ENCODE measurements around the gene FIGN.

- TF ChIP-seq RAD21 (IDR thresholded peaks at IDR 0.05; ENCODE audit: low read depth) = no peak
- TF ChIP-seq ZFX (IDR thresholded peaks at IDR 0.05) = no peak
- no peak for TF ChIP-seq SP1 (IDR thresholded peaks at IDR 0.05; ENCODE audit: low read depth)
- no peak for TF ChIP-seq REST (IDR thresholded peaks at IDR 0.05; ENCODE audit: low read depth)
Observed at GRCh38 chr2:163649080-163649479, 86.7 kb downstream of the FIGN start.

Measured in HCT116 (cell line).